Dermis blood vessel endothelial cell (primary cell): ENCODE measurements around the gene GBX1. TPM values are rescaled to one million over a fixed set of nuclear protein-coding genes. Genes with fewer than 3 reads are reported as not detected.

Experiments used
- DNase-seq: peaks from one replicate; pipeline ENCODE4 v3.0.0; 2010
- total RNA-seq: library from RNA; depleted of rRNA; stranded (reverse); fragments of >200 nt; gene quantifications from 2 replicates; pipeline ENCODE4 v1.2.3, GENCODE V29; 2014

Gene GBX1
- total RNA-seq, 1 donor from 2014 or later: not detected

- no peak for DNase-seq
Observed at GRCh38 chr7:151193203-151193978, 25.9 kb upstream of the GBX1 start.

DNA sequence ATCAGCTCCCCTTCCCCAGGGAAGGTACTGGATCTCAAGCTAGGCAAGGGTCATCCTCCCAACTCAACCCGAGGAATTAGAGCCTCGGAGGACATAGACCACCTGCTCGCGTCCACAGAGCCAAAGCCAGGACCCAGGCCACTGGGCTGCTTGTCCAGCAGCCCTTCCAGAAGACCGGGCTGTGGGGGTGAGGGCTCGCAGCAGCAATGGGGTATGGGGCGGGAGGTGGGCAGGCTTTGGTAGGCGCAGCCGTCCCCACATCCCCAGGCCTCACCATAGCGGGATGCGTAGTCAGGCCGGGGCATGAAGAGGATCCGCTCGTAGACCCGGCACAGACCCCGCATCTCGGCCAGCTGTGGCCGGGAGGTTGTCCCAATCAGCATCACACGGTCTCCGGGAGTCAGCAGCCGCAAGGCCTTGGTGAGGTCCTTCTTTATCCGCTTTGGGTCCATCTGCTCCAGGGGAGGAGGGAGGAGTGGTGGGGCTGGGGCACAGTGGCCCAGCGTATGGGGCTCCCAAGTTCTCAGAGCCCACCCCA lies 24.6 kb upstream of the GBX1 start:
- no peak for DNase-seq

GRCh38 chr7:151191544-151191943 lies 24.1 kb upstream of the GBX1 start:
- no peak for DNase-seq

DNA sequence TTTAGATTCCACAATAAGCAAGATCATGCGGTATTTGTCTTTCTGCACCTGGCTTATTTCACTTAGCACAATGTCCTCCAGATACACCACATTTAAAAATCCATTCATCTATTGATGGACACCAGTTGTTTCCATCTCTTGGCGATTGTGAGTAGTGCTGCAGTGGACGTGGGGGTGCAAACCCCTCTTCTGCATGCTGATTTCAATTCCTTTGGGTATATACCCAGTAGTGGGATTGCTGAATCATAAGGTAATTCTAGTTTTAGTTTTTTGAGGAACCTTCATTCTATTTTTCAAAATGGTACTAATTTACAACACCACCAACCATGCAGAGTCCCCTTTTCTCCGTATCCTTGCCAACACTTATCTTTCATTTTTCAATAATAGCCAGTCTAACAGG lies 21.5 kb upstream of the GBX1 start:
- DNase-seq: no peak

- no peak for DNase-seq
Observed at GRCh38 chr7:151188252-151188542, 20.7 kb upstream of the GBX1 start.

GRCh38 chr7:151187409-151188251 lies 20.1 kb upstream of the GBX1 start:
- DNase-seq: no peak

DNA sequence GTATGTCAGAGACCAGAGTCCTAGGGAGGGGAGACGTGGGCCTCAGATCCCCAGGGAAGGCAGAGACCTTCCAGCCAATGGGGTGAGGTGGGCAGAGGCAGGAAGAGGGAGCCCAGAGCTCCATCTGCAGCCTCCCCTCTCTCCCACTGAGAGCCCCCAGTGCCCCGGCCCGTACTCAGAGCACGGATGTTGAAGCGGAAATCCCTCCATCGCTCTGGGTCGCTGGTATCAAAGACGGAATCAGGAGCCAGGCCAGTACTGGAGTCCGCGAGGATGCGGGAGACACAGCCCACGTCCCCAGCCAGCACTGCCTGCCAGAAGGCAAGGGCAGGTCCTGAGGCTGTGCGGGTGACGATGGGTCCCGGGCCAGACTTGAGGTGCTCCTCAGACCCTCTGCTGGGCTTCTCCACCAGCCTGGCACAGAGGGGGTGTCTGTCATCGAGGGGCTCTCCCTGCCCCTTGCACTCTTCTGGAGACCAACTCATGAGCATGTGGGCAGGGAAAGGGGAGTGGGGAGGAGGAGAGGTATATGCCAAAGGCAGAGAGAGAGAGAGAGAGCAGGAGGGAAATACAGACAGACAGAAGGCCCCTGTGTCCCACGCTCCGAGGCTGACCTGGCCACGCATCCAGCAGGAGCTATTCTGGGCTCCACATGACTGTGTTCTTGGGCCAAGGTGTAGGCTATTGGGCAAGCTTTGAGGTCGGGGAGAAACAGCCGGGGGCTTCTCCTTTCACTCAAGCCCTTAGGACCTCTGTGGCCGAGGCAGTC lies 19.3 kb upstream of the GBX1 start, which contains the start of gene ASB10:
Gene ASB10 (minus strand): TSS at position 611 of the 769 bp plus-strand sequence. CDS start 120 bp downstream, at position 491.
- DNase-seq: no peak

GRCh38 chr7:151185762-151186639 lies 18.5 kb upstream of the GBX1 start:
- DNase-seq: no peak

GRCh38 chr7:151181011-151181431 lies 13.5 kb upstream of the GBX1 start:
- DNase-seq: no peak

DNA sequence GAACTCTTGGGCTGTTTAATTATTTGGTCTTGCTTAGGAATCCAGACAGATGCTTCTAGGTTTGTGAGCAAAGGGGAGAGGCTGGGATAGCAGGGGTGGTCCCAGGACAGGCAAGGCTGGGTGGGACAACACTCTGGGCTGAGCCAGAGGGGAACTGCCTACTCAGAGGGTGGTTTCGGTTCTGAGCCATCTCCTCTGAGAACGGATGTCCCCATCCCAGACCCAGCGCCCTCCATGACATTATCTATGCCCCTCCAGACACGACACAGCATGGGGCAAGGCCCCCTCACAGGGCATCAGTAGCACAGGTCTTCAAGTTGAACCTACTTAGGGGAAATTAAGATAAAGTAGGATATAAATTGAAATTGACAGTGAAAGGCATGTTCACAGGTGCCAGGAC lies 12.5 kb upstream of the GBX1 start:
- no peak for DNase-seq

GRCh38 chr7:151179287-151179860 lies 11.9 kb upstream of the GBX1 start:
- DNase-seq: no peak

DNA sequence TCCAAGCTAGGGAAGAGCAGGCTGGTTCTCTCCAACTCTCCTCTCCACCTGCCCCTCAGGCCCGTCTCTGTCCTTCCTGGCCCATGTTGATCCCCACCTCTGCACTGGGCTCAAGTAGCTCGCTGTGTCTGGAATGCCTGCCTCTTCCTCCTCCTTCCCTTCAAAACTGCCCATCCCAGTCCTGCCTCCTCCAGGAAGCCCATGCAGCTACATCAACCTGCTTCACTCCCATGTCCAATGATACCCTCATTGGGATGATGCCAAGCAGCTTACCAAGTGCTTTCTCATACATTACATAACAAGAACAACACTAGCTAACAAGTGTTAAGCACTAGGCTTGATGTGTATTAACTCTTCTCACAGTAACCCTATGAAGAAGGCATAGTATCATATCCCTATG lies 11.3 kb upstream of the GBX1 start:
- DNase-seq: no peak

- DNase-seq: no peak
Observed at GRCh38 chr7:151178236-151178635, 10.7 kb upstream of the GBX1 start.

- no peak for DNase-seq
Observed at GRCh38 chr7:151177310-151177709, 9.8 kb upstream of the GBX1 start.

DNA sequence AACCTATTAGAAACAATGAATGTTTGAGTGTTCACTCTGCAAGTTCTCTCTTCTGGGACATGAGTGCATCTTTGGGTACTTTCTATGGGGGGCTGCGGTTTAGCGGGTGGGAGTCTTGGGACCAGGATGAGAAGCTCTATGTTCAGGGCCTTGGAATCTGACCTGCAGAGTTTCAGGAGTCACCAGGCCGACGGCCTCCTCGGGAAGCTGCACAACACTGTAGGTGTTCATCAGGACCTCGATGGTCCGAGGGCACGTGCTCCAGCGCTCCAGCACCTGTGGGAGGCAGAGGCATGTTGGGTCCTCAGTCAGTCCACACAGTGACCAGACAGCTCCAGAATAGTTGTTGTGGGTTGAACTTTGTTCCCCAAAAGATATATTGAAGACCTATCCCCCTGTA lies 8.9 kb upstream of the GBX1 start:
- DNase-seq: no peak

- no peak for DNase-seq
Observed at GRCh38 chr7:151175793-151176311, 8.4 kb upstream of the GBX1 start.

DNA sequence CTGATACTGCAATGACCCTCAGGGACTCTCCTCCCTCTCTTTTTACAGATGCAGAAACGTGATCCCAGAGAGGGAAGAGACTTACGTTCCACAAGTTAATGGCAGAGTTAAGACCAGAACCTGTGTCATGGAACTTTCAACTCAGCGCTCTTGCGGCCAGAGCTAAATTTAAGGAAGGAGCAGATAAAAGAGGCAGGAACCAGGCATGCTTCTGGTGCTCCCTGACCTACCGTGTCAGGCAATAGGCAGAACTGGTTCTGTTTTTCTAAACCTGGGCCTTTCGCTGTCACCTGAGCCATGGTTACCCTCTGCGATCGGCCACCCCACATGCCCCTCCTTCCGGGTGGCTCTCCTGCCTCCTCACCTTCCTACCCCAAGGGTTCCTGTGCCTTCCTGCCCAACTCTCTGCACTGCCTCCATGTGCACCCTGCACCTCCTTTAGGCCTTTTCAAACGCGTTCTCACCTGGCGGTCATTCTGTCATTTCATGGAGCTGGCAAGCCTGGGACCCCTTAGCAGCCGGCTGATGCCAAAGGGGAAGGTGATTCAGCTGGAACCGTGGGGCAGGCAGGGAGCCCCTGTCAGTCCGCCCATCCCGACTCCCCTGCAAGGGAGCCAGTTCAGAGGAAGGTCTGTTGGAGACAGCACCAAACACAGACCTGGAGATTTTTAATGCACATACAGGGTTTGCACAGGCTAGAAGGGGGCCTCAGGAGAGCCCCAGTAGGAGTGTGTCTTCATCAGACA lies 7.7 kb upstream of the GBX1 start:
- DNase-seq: no peak

- peak; percentile 69 for DNase-seq
Observed at GRCh38 chr7:151174246-151175046, 7.0 kb upstream of the GBX1 start.

GRCh38 chr7:151173386-151174245 lies 6.1 kb upstream of the GBX1 start:
- no peak for DNase-seq
